DMS 273 treated with DMSO at 0.1 percent for 48 hours (cell line): ENCODE results near the gene ZNF282.

ENCODE experiments used
- DNase-seq: peaks from one replicate; lab custom pipeline; 2025; lab: John Stamatoyannopoulos, UW

Gene ZNF282

GRCh38 chr7:149195180-149196150 is at the start of gene ZNF282:
TSS of gene ZNF282 (plus strand) at chr7:149195546. CDS start at chr7:149195590, 44 bp downstream.
- DNase-seq, result peak; percentile 99

DNA sequence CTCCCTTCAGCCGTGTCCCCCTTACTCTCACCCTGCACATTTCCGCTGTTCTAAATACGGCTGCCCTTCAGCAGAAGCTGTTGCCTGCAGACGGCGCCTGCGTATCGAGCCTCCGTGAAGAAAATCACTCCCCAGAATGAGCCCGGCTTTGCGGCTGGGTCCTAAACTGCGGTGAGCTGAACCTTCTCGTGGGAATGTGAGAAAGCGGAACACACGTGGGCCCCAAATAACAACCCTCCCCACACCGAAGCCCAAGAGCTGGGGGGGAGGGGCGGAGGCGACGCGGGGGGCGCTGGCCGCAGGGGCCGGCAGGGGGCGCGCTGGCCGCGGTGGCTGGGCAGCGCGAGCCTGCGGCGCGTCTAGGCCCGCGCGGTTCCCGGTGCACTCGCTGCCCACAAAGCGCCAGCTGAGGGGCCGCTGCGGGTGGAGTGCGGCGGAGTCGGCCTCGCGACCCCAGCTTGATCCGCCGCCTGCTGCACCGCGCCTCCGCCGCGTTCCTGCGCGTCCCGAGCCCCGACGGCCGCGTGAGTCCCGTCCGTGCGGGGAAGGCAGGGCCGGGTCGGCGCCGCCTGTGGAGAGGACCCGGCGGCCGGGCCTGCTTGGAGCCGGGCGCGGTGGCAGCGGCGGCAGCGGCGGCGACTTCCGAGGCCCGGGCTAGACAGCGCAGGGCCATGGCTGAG is 48.1 kb upstream of the ZNF282 start, which contains the start of gene ZNF398:
Gene ZNF398 (plus strand): TSS at position 382 of the 680 bp plus-strand sequence. CDS start 290 bp downstream, at position 672.
- DNase-seq, result peak; percentile 95

GRCh38 chr7:149147752-149148653 is 47.3 kb upstream of the ZNF282 start:
- DNase-seq, result peak; percentile 75

GRCh38 chr7:149150981-149151380 is 44.4 kb upstream of the ZNF282 start:
- DNase-seq, result no peak

DNA sequence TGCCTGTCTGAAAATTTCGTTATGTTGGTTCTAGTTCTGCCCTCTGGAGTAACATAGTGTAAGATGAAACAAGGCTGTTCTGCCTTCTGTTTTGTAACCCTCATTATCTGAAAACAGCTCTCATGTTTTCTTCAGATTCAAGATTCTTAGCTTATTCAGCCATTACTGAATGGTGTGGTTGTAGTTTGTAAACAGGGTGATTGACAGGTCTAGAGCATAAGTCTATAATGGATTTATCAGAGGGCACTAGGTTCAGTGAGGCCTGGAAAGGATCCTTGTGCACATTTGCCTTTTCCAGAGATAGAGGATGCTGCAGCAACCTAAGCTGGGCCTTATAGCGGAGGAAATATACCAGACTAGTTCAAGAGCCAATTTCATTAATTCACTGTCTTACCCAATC is 42.0 kb upstream of the ZNF282 start:
- no peak for DNase-seq

GRCh38 chr7:149154056-149154455 is 41.3 kb upstream of the ZNF282 start:
- no peak for DNase-seq

- no peak for DNase-seq
Observed at GRCh38 chr7:149156898-149157297, 38.4 kb upstream of the ZNF282 start.

DNA sequence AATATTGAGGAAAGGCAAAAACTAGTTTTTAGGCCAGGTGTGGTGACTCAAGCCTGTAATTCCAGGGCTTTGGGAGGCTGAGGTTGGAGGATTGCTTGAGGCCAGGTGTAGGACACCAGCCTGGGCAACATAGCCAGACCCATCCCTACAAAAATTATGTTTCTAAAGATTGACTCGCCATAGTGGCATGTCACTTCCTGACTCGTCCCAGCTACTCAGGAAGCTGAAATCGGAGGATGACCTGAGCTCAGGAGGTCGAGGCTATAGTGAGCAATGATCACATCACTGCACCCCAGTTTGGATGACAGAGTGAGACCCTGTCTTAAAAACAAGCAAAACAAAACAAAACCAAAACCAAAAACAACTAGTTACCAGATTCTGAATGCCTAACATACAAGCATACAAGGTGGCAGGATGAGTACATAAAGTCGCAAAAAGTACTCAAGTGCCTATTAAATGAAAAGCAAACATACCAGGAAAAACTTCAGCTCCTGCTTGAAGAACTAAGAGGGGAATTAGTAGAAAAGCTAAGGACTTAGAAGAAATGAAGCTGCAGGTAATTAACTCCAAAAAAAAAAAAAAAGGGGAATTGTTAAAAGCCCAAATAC is 34.0 kb upstream of the ZNF282 start:
- DNase-seq, result no peak

DNA sequence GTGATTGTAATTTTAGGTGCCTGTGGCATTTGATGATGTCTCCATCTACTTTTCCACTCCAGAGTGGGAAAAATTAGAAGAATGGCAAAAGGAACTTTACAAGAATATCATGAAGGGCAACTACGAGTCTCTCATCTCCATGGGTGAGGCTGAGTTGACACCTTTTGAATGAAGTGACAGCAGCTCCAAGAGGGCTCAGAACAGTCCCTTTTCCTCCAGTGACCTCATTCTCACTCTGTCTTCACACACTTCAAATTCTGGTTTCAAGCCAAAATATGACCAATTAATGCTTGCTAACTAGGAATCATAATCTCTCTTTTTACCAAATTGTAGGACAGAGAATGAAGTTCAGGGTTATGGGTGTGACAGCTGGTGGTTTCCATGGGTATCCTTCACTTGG is 29.2 kb upstream of the ZNF282 start:
- DNase-seq, result no peak

DNA sequence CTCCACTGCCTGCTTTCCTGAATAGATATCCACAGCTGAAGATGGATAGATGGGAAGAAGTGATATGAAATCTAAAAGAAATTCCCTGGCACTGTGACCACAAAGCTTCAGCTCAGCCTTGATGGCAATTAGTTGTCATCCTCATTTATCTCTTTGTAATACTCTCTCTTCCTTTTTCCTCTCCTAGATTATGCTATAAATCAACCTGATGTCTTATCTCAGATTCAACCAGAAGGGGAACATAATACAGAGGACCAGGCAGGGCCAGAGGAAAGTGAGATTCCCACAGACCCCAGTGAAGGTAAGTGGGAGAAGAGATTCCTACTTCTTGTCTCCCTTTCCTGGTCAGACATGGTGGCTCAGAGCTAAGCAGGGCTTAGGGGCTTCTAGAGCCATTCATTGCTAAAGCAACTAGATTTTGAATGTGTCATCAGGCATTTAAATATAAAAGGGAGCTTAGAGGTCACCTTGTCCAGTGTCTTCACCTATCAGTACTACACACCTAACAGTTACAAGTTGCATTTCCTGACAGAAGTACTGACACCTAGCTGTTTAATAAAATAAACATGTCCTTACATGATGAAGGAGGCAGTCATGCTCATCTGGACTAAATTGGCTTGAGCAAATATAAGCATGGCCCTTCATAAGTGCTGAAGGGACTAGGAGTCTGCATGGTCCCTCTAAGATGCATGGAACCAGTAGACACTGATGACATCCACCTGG is 28.6 kb upstream of the ZNF282 start:
- no peak for DNase-seq

GRCh38 chr7:149171892-149172533 is 23.3 kb upstream of the ZNF282 start:
- DNase-seq, result no peak

GRCh38 chr7:149172534-149172920 is 22.8 kb upstream of the ZNF282 start:
- DNase-seq, result no peak

- no peak for DNase-seq
Observed at GRCh38 chr7:149175150-149175549, 20.2 kb upstream of the ZNF282 start.

- no peak for DNase-seq
Observed at GRCh38 chr7:149179241-149179640, 16.1 kb upstream of the ZNF282 start.

DNA sequence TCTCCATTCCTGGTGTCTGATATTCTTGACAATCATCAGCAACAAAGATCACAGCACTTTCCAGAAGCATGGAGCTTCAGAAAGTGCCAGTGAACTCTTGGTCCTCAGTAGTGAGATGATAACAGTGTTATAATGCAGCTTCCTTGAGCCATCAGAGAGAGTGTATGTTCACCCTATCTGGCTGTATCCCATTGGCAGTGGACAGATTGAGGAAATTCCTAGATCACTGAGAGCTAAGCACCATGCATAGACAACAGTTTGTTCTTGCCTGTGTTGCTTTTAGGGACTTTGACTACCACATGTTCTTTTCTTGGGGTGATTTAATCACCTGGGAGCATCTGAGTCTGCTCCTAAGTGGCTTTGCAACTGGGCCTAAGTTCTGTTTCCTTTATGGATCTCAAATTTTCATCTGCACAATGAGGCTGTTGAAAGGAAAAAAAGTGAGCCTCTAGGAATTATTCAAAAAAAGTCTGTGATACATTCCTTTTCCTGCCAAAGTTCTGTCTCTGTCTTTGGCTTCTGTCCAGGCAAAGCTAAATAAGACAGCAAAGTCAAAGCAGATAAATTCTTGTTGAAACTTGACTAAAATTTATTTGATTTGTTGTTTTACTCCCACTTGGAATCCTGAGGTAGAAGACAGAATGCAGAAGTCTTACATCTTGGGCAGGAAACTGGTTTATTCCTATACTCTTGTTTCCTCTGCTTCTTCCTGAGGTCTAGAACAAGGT is 14.5 kb upstream of the ZNF282 start:
- DNase-seq, result no peak

DNA sequence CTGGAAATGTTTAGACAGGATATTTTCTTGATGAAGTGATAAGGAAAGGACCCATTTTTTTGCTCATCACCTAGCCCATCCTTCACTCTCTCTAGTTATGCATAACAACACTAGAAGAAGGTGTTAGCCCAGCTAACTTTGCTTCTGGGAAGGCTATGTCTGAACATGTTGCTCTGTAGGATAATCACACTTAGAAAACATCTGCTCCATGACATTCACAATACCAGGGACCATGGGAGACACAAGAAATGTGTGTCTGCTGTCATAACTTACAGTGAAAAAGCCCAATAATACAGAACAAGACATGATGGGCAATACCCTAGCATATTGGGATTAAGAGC is 13.9 kb upstream of the ZNF282 start:
- DNase-seq, result no peak

DNA sequence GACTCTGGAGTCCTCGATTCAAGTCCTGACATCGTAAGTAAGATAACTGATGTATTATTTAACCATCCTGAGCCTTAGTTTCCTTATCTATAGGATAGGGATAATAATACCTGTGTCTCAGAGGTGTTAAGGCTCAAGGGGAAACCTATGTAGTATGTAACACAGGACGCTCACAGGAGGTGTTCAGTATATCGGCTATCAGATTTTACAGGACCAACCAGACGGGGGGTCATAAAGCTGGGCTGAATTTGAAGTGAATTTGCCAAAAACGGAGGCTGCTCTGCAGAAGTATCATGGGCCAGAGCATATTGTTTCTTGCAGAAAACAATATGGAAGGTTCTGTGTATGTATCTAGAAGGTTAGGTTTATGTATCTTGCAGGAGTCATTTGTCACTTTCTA is 11.1 kb upstream of the ZNF282 start:
- no peak for DNase-seq

GRCh38 chr7:149188213-149188612 is 7.1 kb upstream of the ZNF282 start:
- no peak for DNase-seq

- DNase-seq, result no peak
Observed at GRCh38 chr7:149188637-149189259, 6.6 kb upstream of the ZNF282 start.
